Measurements from ENCODE around the gene MPL. TPM values are rescaled to one million over a fixed set of nuclear protein-coding genes. Genes with fewer than 3 reads are reported as not detected.

MPL gene
- total and polyA plus RNA-seq, 10 donors: 0.47 to 2.2 (median 1.3) TPM; not detected in 4

DNA sequence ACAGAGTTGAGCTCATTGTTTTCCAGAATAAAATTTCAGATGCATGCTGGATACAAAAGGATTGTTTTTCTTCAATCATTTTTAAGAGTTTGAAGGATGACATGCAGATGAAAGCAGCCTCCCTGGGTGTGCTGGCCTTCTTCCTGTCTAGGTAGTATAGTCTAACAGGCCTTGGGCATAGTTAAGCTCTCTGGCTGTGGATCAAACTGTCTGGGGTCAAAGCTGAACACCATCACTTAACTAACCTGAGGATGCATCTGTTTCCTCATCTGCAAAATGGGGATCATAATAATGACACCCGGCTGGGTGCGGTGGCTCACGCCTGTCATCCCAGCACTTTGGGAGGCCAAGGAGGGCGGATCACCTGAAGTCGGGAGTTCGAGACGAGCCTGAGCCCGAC, 42.9 kb upstream of the MPL start:
- Histone ChIP-seq H3K4me3 (no peak overlapping the region), H3K9me3 (no peaks in the 10 kb centered on the region), H3K36me3 (no peaks in the 10 kb centered on the region), H3K4me1 (peaks cover 0 to 22% (median 16%) of the 10 kb centered on the region in 6 donors), H3K27ac (peak overlapping the region in 6 of 8 donors; percentile 43 to 74 (median 61)), H3K27me3 (replicated peaks in 1 of 7) (no peaks in the 10 kb centered on the region)
- no peak for TF ChIP-seq POLR2A (IDR thresholded peaks at IDR 0.05)
- TF ChIP-seq, protein P1, sequence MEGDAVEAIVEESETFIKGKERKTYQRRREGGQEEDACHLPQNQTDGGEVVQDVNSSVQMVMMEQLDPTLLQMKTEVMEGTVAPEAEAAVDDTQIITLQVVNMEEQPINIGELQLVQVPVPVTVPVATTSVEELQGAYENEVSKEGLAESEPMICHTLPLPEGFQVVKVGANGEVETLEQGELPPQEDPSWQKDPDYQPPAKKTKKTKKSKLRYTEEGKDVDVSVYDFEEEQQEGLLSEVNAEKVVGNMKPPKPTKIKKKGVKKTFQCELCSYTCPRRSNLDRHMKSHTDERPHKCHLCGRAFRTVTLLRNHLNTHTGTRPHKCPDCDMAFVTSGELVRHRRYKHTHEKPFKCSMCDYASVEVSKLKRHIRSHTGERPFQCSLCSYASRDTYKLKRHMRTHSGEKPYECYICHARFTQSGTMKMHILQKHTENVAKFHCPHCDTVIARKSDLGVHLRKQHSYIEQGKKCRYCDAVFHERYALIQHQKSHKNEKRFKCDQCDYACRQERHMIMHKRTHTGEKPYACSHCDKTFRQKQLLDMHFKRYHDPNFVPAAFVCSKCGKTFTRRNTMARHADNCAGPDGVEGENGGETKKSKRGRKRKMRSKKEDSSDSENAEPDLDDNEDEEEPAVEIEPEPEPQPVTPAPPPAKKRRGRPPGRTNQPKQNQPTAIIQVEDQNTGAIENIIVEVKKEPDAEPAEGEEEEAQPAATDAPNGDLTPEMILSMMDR (IDR thresholded peaks at IDR 0.05 in 8 of 11, conservative IDR thresholded peaks at IDR 0.05 in 3 of 11): no peak
- no peak for TF ChIP-seq POLR2AphosphoS5 (IDR thresholded peaks at IDR 0.05)
- WGBS, 5 donors: 58 to 87% (median 79%) methylated on average over 8 of the region's 8 CpGs
- intact Hi-C loops (cut with DNase I; ENCODE audit: low total_unique reads): no loop called here
- DNase-seq: no peak

DNA sequence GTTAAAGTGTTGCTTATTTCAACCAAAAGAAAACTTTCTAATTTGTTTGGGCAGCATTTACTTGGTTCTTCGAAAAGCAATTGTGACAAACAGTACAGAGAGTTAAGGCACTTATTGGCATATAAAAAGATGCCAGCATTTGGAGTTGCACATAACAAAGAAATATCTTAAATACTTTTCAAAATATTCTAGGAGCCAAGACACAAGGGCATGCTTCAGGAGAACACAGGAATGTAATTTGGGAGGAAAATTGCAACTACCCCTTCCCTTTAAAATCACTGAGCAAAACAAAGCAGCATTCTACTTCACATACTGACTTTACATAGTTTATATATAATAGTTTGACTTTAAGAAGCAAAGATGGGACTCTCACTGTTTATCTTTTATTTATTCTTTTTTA, 41.4 kb upstream of the MPL start:
- Histone ChIP-seq H3K4me3 (no peak overlapping the region), H3K9me3 (no peaks in the 10 kb centered on the region), H3K27me3 (replicated peaks in 1 of 7) (no peaks in the 10 kb centered on the region), H3K27ac (peak overlapping the region in 7 of 8 donors; percentile 36 to 74 (median 61)), H3K36me3 (no peaks in the 10 kb centered on the region), H3K4me1 (peaks cover 0 to 32% (median 17%) of the 10 kb centered on the region in 6 donors)
- TF ChIP-seq POLR2A (IDR thresholded peaks at IDR 0.05): no peak
- no peak for TF ChIP-seq POLR2AphosphoS5 (IDR thresholded peaks at IDR 0.05)
- TF ChIP-seq, protein P1 (IDR thresholded peaks at IDR 0.05 in 8 of 11, conservative IDR thresholded peaks at IDR 0.05 in 3 of 11): no peak
- 66 to 84% (median 69%) methylated on average over 1 of the region's 1 CpG for WGBS, 5 donors
- intact Hi-C loops (cut with DNase I; ENCODE audit: low total_unique reads): no loop called here
- no peak for DNase-seq

DNA sequence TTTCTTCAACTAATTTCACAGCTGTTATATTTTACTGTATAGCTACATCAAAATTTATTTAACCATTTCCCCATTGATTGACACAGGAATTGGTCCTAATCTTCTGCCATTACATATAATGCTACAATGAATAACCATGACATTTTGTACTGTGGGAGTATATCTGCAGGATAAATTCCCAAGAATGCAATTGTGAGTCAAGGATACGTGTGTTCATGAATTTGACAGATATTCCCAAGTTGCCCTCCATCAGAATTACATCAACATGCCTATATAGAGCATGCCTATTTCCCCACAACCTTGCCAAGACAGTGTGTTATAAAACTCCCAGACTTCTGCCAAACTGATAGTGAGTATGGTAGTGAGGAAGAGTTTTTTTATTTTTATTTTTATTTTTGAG, 39.6 kb upstream of the MPL start:
- no peaks in the 10 kb centered on the region for H3K27me3 ChIP-seq (replicated peaks in 1 of 7)
- no peak overlapping the region for H3K4me3 ChIP-seq
- no peaks in the 10 kb centered on the region for H3K9me3 ChIP-seq
- no peak overlapping the region for H3K27ac ChIP-seq
- intact Hi-C loops (cut with DNase I; ENCODE audit: low total_unique reads): no loop called here
- TF ChIP-seq POLR2AphosphoS5 (IDR thresholded peaks at IDR 0.05) (no peak), POLR2A (IDR thresholded peaks at IDR 0.05) (no peak)
- TF ChIP-seq, protein P1 (IDR thresholded peaks at IDR 0.05 in 8 of 11, conservative IDR thresholded peaks at IDR 0.05 in 3 of 11): no peak
- H3K4me1 ChIP-seq: peaks cover 0 to 46% (median 22%) of the 10 kb centered on the region in 6 donors
- no peak for DNase-seq
- no peaks in the 10 kb centered on the region for H3K36me3 ChIP-seq
- WGBS, 5 donors: 82 to 94% (median 85%) methylated on average over 1 of the region's 1 CpG

DNA sequence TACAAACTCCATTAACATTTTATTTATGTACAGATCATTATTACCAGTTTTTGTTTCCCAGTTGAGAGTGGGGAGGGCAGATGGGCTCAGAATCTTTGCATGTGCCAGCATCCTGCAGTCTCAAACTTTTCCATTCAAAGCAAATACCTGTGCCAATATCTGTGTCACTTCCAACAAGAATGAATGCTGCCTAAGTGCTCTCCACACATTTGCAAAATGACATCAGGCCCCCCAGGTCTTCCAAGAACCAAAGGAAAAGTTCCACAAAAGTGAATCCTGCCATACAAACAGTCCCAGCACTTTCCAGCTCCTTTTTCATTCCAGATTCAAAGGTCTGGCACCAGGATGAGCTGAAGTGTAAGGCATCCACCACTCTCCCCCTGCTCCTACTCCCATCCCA, 38.5 kb upstream of the MPL start:
- H3K36me3 ChIP-seq: no peaks in the 10 kb centered on the region
- H3K4me1 ChIP-seq: peaks cover 0 to 56% (median 29%) of the 10 kb centered on the region in 6 donors
- no peaks in the 10 kb centered on the region for H3K9me3 ChIP-seq
- TF ChIP-seq POLR2A (IDR thresholded peaks at IDR 0.05) (no peak), POLR2AphosphoS5 (IDR thresholded peaks at IDR 0.05) (no peak)
- TF ChIP-seq, protein P1 (IDR thresholded peaks at IDR 0.05 in 8 of 11, conservative IDR thresholded peaks at IDR 0.05 in 3 of 11): no peak
- no peaks in the 10 kb centered on the region for H3K27me3 ChIP-seq (replicated peaks in 1 of 7)
- no peak for DNase-seq
- intact Hi-C loops (cut with DNase I; ENCODE audit: low total_unique reads): no loop called here
- H3K27ac ChIP-seq: peak overlapping the region in 3 of 8 donors; percentile 70 to 80 (median 79)
- no peak overlapping the region for H3K4me3 ChIP-seq

Measured in spleen (tissue), 11 donors.